Muscle layer of duodenum (tissue), 2 donors: ENCODE measurements around the gene OBP2A.
"Not testable (repeated sequence)": the region's sequence is repeated elsewhere in the genome, so short reads cannot be mapped to it uniquely, and the experiment has no call there.

Experiments used
- H3K27ac ChIP-seq: one replicate; pipeline ENCODE4 v1.7.0; 2013; ENCODE audit warnings: mild to moderate bottlenecking, low read length
- H3K27me3 ChIP-seq: one replicate; pipeline ENCODE4 v1.7.0; 2013; ENCODE audit warnings: low read depth, mild to moderate bottlenecking, control low read depth, low read length
- H3K36me3 ChIP-seq, 2 donors: one replicate each; pipeline ENCODE4 v1.7.0; 2013; ENCODE audit warnings: low read length in 2 of 2, control low read depth in 1 of 2, mild to moderate bottlenecking in 1 of 2; ENCODE audit not compliant: insufficient read depth in 2 of 2, control insufficient read depth in 1 of 2
- H3K4me1 ChIP-seq, 2 donors: one replicate each; pipeline ENCODE4 v1.7.0; 2013; ENCODE audit warnings: low read length in 2 of 2, mild to moderate bottlenecking in 2 of 2, control low read depth in 1 of 2, moderate library complexity in 1 of 2; ENCODE audit not compliant: insufficient read depth in 2 of 2, control insufficient read depth in 1 of 2
- H3K4me3 ChIP-seq, 2 donors: one replicate each; pipeline ENCODE4 v1.7.0; 2013; ENCODE audit warnings: low read length in 2 of 2, low read depth in 1 of 2, mild to moderate bottlenecking in 1 of 2
- H3K9me3 ChIP-seq, 2 donors: one replicate each; pipeline ENCODE4 v1.7.0; 2013; ENCODE audit warnings: low read length in 2 of 2, control low read depth in 1 of 2, mild to moderate bottlenecking in 1 of 2; ENCODE audit not compliant: control insufficient read depth in 1 of 2
- donor health status: healthy.

Gene OBP2A

GRCh38 chr9:135545646-135546176 is at the start of gene OBP2A:
TSS of gene OBP2A (plus strand) at chr9:135546126. CDS start at chr9:135546181, 55 bp downstream.
- H3K4me3 ChIP-seq, H3K4me1 ChIP-seq, H3K27ac ChIP-seq, H3K9me3 ChIP-seq, H3K27me3 ChIP-seq, H3K36me3 ChIP-seq: not testable (repeated sequence)

GRCh38 chr9:135498381-135499126 is 47.4 kb upstream of the OBP2A start:
- H3K4me3 ChIP-seq = no peak overlapping the region
- H3K27ac ChIP-seq = no peak overlapping the region
- H3K4me1 ChIP-seq = peaks cover 6 to 22% of the 10 kb centered on the region in 2 donors
- H3K27me3 ChIP-seq = no peaks in the 10 kb centered on the region
- H3K9me3 ChIP-seq = no peaks in the 10 kb centered on the region
- peaks cover 3 to 12% of the 10 kb centered on the region in 2 donors for H3K36me3 ChIP-seq

- Histone ChIP-seq H3K36me3 (peaks cover 9 to 20% of the 10 kb centered on the region in 2 donors), H3K27ac (no peak overlapping the region), H3K4me1 (peaks cover 6 to 22% of the 10 kb centered on the region in 2 donors), H3K9me3 (no peaks in the 10 kb centered on the region), H3K27me3 (no peaks in the 10 kb centered on the region), H3K4me3 (peak overlapping the region; percentile 81 to 93)
Observed at GRCh38 chr9:135499326-135500070, 46.4 kb upstream of the OBP2A start.

- no peak overlapping the region for H3K27ac ChIP-seq
- peaks cover 6 to 26% of the 10 kb centered on the region in 2 donors for H3K4me1 ChIP-seq
- H3K36me3 ChIP-seq = peaks cover 9 to 26% of the 10 kb centered on the region in 2 donors
- no peaks in the 10 kb centered on the region for H3K9me3 ChIP-seq
- no peaks in the 10 kb centered on the region for H3K27me3 ChIP-seq
- peak overlapping the region; percentile 81 to 93 for H3K4me3 ChIP-seq
Observed at GRCh38 chr9:135500071-135500524, 45.8 kb upstream of the OBP2A start.

- Histone ChIP-seq H3K27ac (peak within 1 kb of the TSS; percentile 23), H3K27me3 (no peaks in the 10 kb centered on the region), H3K4me1 (peaks cover 6 to 27% of the 10 kb centered on the region in 2 donors), H3K4me3 (peak within 1 kb of the TSS; percentile 81 to 93), H3K36me3 (peaks cover 9 to 28% of the 10 kb centered on the region in 2 donors), H3K9me3 (no peaks in the 10 kb centered on the region)
Observed at GRCh38 chr9:135500525-135501260, 45.2 kb upstream of the OBP2A start, which contains the start of gene MRPS2. TSS of gene MRPS2 (plus strand) at chr9:135500682. CDS start at chr9:135500711, 29 bp downstream.

GRCh38 chr9:135501261-135502167 is 44.4 kb upstream of the OBP2A start:
- Histone ChIP-seq H3K4me3 (peak overlapping the region; percentile 81 to 93), H3K27ac (peak overlapping the region; percentile 23), H3K4me1 (peaks cover 6 to 27% of the 10 kb centered on the region in 2 donors), H3K27me3 (no peaks in the 10 kb centered on the region), H3K36me3 (peaks cover 9 to 28% of the 10 kb centered on the region in 2 donors), H3K9me3 (no peaks in the 10 kb centered on the region)

GRCh38 chr9:135502168-135502872 is 43.6 kb upstream of the OBP2A start:
- H3K27ac ChIP-seq = no peak overlapping the region
- peaks cover 9 to 28% of the 10 kb centered on the region in 2 donors for H3K36me3 ChIP-seq
- peaks cover 6 to 27% of the 10 kb centered on the region in 2 donors for H3K4me1 ChIP-seq
- no peaks in the 10 kb centered on the region for H3K9me3 ChIP-seq
- no peaks in the 10 kb centered on the region for H3K27me3 ChIP-seq
- H3K4me3 ChIP-seq = peak overlapping the region; percentile 81 to 93

- no peak overlapping the region for H3K4me3 ChIP-seq
- no peaks in the 10 kb centered on the region for H3K9me3 ChIP-seq
- H3K4me1 ChIP-seq = peaks cover 6 to 27% of the 10 kb centered on the region in 2 donors
- peaks cover 9 to 28% of the 10 kb centered on the region in 2 donors for H3K36me3 ChIP-seq
- no peak overlapping the region for H3K27ac ChIP-seq
- H3K27me3 ChIP-seq = no peaks in the 10 kb centered on the region
Observed at GRCh38 chr9:135502873-135503321, 43.0 kb upstream of the OBP2A start.

GRCh38 chr9:135503371-135504261 is 42.3 kb upstream of the OBP2A start:
- Histone ChIP-seq H3K9me3 (no peaks in the 10 kb centered on the region), H3K27me3 (no peaks in the 10 kb centered on the region), H3K27ac (no peak overlapping the region), H3K4me1 (peaks cover 6 to 27% of the 10 kb centered on the region in 2 donors), H3K36me3 (peaks cover 9 to 28% of the 10 kb centered on the region in 2 donors), H3K4me3 (no peak overlapping the region)
